Esophagus muscularis mucosa (tissue), 4 donors: ENCODE measurements around the gene MSH3. TPM values are rescaled to one million over a fixed set of nuclear protein-coding genes. Genes with fewer than 3 reads are reported as not detected.
A peak's percentile ranks its signal among the peaks of the same experiment; 100 is the strongest.

Source experiments
- DNase-seq: peaks from one replicate; pipeline ENCODE4 v3.0.0-alpha.2; 2017; ENCODE audit errors: extremely low spot score
- H3K27ac ChIP-seq, 4 donors: fragments of 200-600 bp; sonication (generic); replicated peaks in 1 of 4; 1 replicate in 3 of 4; 2 replicates in 1 of 4; pipeline ENCODE4 v1.5.1; 2016 to 2019; ENCODE audit warnings: mild to moderate bottlenecking in 1 of 4
- H3K27me3 ChIP-seq, 4 donors: fragments of 200-600 bp; sonication (generic); one replicate each; pipeline versions ENCODE4 v1.5.1 to v1.6.0; 2016 to 2019
- H3K36me3 ChIP-seq, 4 donors: fragments of 200-600 bp; sonication (generic); one replicate each; pipeline ENCODE4 v1.5.1; 2016 to 2019
- H3K4me1 ChIP-seq, 4 donors: fragments of 200-600 bp; sonication (generic); one replicate each; pipeline ENCODE4 v1.5.1; 2016 to 2019
- H3K4me3 ChIP-seq, 4 donors: fragments of 200-600 bp; sonication (generic); 1 replicate in 2 of 4; 2 replicates in 2 of 4; pipeline ENCODE4 v1.5.1; 2016 to 2019; ENCODE audit warnings: mild to moderate bottlenecking in 4 of 4, moderate library complexity in 1 of 4
- H3K9me3 ChIP-seq, 4 donors: fragments of 200-600 bp; sonication (generic); 1 replicate in 3 of 4; 2 replicates in 1 of 4; pipeline ENCODE4 v1.5.1; 2016 to 2019
- EP300 ChIP-seq: sonication (generic); formaldehyde crosslinking; IDR thresholded peaks from one replicate; pipeline ENCODE4 v1.6.1; 2017; ENCODE audit warnings: antibody characterized with exemption
- POLR2A ChIP-seq: fragments of 450-650 bp; IDR thresholded peaks from one replicate; pipeline ENCODE4 v1.6.1; 2017; ENCODE audit warnings: antibody characterized with exemption, moderate library complexity, mild to moderate bottlenecking, low read depth
- POLR2AphosphoS5 ChIP-seq, 2 donors: sonication (generic); formaldehyde crosslinking; IDR thresholded peaks; one replicate each; pipeline ENCODE4 v1.6.1; 2017; ENCODE audit warnings: antibody characterized with exemption in 2 of 2
- WGBS: methylation state at CpG from one replicate; pipeline ENCODE4 v1.1.5; 2018; 5-methylcytosine and 5-hydroxymethylcytosine counted together
- intact Hi-C: fragments of 100-400 bp; cut with DNase I; formaldehyde crosslinking; loops from one replicate; pipeline ENCODE4 v1.15.1; 2023
- total RNA-seq, 4 donors: library from RNA; depleted of rRNA; stranded (reverse); fragments of >200 nt; gene quantifications; one replicate each; pipeline versions ENCODE4 v1.1.0 to v1.2.1, GENCODE V29; 2016
- TF ChIP-seq, protein P1 (sequence below), 3 experiments: fragments of 200-600 bp in 2 of 3; fragments of 450-650 bp in 1 of 3; sonication (generic) in 2 of 3; IDR thresholded peaks; one replicate each; pipeline ENCODE4 v1.5.1; 2017 to 2019; ENCODE audit warnings: antibody characterized with exemption in 3 of 3, mild to moderate bottlenecking in 2 of 3, moderate library complexity in 1 of 3

The MSH3 gene
- total RNA-seq, 4 donors from 2014 or later: 7.6 to 11.6 (median 9.3) TPM

- Histone ChIP-seq H3K4me1 (no peaks in the 10 kb centered on the region), H3K36me3 (no peaks in the 10 kb centered on the region), H3K4me3 (no peak overlapping the region), H3K9me3 (peaks cover 0 to 12% (median 0%) of the 10 kb centered on the region in 4 donors), H3K27ac (no peak overlapping the region), H3K27me3 (no peaks in the 10 kb centered on the region)
- intact Hi-C loops: no loop called here
- TF ChIP-seq, protein P1, sequence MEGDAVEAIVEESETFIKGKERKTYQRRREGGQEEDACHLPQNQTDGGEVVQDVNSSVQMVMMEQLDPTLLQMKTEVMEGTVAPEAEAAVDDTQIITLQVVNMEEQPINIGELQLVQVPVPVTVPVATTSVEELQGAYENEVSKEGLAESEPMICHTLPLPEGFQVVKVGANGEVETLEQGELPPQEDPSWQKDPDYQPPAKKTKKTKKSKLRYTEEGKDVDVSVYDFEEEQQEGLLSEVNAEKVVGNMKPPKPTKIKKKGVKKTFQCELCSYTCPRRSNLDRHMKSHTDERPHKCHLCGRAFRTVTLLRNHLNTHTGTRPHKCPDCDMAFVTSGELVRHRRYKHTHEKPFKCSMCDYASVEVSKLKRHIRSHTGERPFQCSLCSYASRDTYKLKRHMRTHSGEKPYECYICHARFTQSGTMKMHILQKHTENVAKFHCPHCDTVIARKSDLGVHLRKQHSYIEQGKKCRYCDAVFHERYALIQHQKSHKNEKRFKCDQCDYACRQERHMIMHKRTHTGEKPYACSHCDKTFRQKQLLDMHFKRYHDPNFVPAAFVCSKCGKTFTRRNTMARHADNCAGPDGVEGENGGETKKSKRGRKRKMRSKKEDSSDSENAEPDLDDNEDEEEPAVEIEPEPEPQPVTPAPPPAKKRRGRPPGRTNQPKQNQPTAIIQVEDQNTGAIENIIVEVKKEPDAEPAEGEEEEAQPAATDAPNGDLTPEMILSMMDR (IDR thresholded peaks at IDR 0.05): no peak
- no peak for TF ChIP-seq POLR2A
- no peak for TF ChIP-seq EP300
- no peak for TF ChIP-seq POLR2AphosphoS5 (IDR thresholded peaks at IDR 0.05)
- WGBS: 94% methylated on average over 1 of the region's 1 CpG
- peak; percentile 47 for DNase-seq
Observed at GRCh38 chr5:80915716-80916115, 261.3 kb downstream of the MSH3 start.

GRCh38 chr5:80916676-80917075, 262.2 kb downstream of the MSH3 start:
- no peak overlapping the region for H3K27ac ChIP-seq
- H3K4me1 ChIP-seq: no peaks in the 10 kb centered on the region
- peaks cover 0 to 8% (median 0%) of the 10 kb centered on the region in 4 donors for H3K9me3 ChIP-seq
- WGBS: 80% methylated on average over 4 of the region's 4 CpGs
- TF ChIP-seq POLR2A: no peak
- TF ChIP-seq, protein P1 (IDR thresholded peaks at IDR 0.05): no peak
- no peak for TF ChIP-seq POLR2AphosphoS5 (IDR thresholded peaks at IDR 0.05)
- no peak for TF ChIP-seq EP300
- no peaks in the 10 kb centered on the region for H3K27me3 ChIP-seq
- H3K4me3 ChIP-seq: no peak overlapping the region
- no peak for DNase-seq
- intact Hi-C loops: no loop called here
- H3K36me3 ChIP-seq: no peaks in the 10 kb centered on the region

GRCh38 chr5:80917631-80918030, 263.2 kb downstream of the MSH3 start:
- intact Hi-C loops: no loop called here
- 80% methylated on average over 3 of the region's 3 CpGs for WGBS
- peak; percentile 14 for DNase-seq
- no peaks in the 10 kb centered on the region for H3K27me3 ChIP-seq
- no peaks in the 10 kb centered on the region for H3K4me1 ChIP-seq
- H3K4me3 ChIP-seq: no peak overlapping the region
- no peak for TF ChIP-seq POLR2AphosphoS5 (IDR thresholded peaks at IDR 0.05)
- TF ChIP-seq, protein P1 (IDR thresholded peaks at IDR 0.05): no peak
- H3K36me3 ChIP-seq: no peaks in the 10 kb centered on the region
- peaks cover 0 to 5% (median 0%) of the 10 kb centered on the region in 4 donors for H3K9me3 ChIP-seq
- H3K27ac ChIP-seq: no peak overlapping the region

GRCh38 chr5:80919678-80920196, 265.3 kb downstream of the MSH3 start:
- H3K36me3 ChIP-seq: no peaks in the 10 kb centered on the region
- DNase-seq: peak; percentile 14
- no peaks in the 10 kb centered on the region for H3K9me3 ChIP-seq
- H3K4me3 ChIP-seq: no peak overlapping the region
- no peaks in the 10 kb centered on the region for H3K4me1 ChIP-seq
- intact Hi-C loops: no loop called here
- TF ChIP-seq POLR2A (no peak), EP300 (no peak), POLR2AphosphoS5 (IDR thresholded peaks at IDR 0.05) (no peak)
- TF ChIP-seq, protein P1 (IDR thresholded peaks at IDR 0.05): no peak
- H3K27me3 ChIP-seq: no peaks in the 10 kb centered on the region
- H3K27ac ChIP-seq: no peak overlapping the region
- 89% methylated on average over 6 of the region's 6 CpGs for WGBS

DNA sequence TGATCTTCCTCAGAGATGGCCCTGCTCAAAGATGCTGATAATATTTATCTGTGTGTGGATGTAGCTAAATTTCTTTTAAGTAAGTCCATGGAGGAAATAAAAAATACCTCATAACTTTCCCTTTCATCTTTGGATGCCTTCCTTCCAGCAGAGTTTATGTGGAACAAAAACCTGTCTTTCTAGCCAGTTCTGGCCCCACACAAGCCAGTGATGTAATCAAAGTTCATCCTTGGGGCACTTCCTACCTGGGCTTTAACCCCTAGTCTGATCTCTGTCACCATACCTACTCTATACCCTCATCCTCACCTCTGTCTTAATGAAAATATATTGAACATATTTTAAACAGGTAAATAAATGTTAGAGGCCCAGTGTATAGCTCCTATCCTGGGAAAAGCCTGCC, 265.9 kb downstream of the MSH3 start:
- TF ChIP-seq POLR2AphosphoS5 (IDR thresholded peaks at IDR 0.05) (no peak), POLR2A (no peak), EP300 (no peak)
- TF ChIP-seq, protein P1 (IDR thresholded peaks at IDR 0.05): no peak
- Histone ChIP-seq H3K4me1 (no peaks in the 10 kb centered on the region), H3K4me3 (no peak overlapping the region), H3K27me3 (no peaks in the 10 kb centered on the region), H3K9me3 (no peaks in the 10 kb centered on the region), H3K27ac (no peak overlapping the region), H3K36me3 (no peaks in the 10 kb centered on the region)
- peak; percentile 24 for DNase-seq
- intact Hi-C loops: no loop called here
